HL-60 (cell line): ENCODE data around the gene SLC39A3.

Experiments used
- DNase-seq, 2 experiments: peaks; one replicate each; pipeline ENCODE4 v3.0.0-alpha.2; 2010 to 2020; ENCODE audit warnings: low read depth in 1 of 2, low spot score in 1 of 2
- H3K27ac ChIP-seq: fragments of 250-450 bp; sonication (Bioruptor Pico); replicated peaks from 2 replicates; pipeline ENCODE4 v1.5.1; 2020; ENCODE audit warnings: mild to moderate bottlenecking, moderate library complexity
- H3K27me3 ChIP-seq: fragments of 250-450 bp; sonication (Bioruptor Pico); 2 replicates; pipeline ENCODE4 v1.5.1; 2021; ENCODE audit warnings: mild to moderate bottlenecking, moderate library complexity; ENCODE audit not compliant: insufficient read depth, poor library complexity, severe bottlenecking
- H3K4me3 ChIP-seq: replicated peaks from 2 replicates; pipeline ENCODE4 v1.5.1; 2011; ENCODE audit warnings: mild to moderate bottlenecking, control low read depth, low read length; ENCODE audit not compliant: insufficient read depth
- GABPA ChIP-seq: IDR thresholded peaks from 2 replicates; pipeline ENCODE4 v1.6.1; 2012; ENCODE audit warnings: low read depth
- POLR2AphosphoS5 ChIP-seq: IDR thresholded peaks from 2 replicates; pipeline ENCODE4 v1.6.1; 2012; ENCODE audit warnings: low read depth
- REST ChIP-seq: IDR thresholded peaks from 2 replicates; pipeline ENCODE4 v1.6.1; 2012; ENCODE audit warnings: low read depth; ENCODE audit not compliant: insufficient replicate concordance
- SPI1 ChIP-seq: IDR thresholded peaks from 2 replicates; pipeline ENCODE4 v1.6.1; 2012; ENCODE audit warnings: low read depth, mild to moderate bottlenecking, borderline replicate concordance
- TF ChIP-seq, protein P1 (sequence below): IDR thresholded peaks from one replicate; pipeline ENCODE4 v1.5.1; 2011; ENCODE audit warnings: low read length, control low read depth, inconsistent platforms; ENCODE audit not compliant: insufficient read depth

The SLC39A3 gene

GRCh38 chr19:2774083-2774679 is 34.4 kb upstream of the SLC39A3 start:
- Histone ChIP-seq H3K27me3 (no peaks in the 10 kb centered on the region), H3K27ac (no peak overlapping the region), H3K4me3 (no peak overlapping the region)
- TF ChIP-seq REST: no peak
- no peak for DNase-seq

- no peak overlapping the region for H3K27ac ChIP-seq
Observed at GRCh38 chr19:2771786-2772674, 32.2 kb upstream of the SLC39A3 start.

DNA sequence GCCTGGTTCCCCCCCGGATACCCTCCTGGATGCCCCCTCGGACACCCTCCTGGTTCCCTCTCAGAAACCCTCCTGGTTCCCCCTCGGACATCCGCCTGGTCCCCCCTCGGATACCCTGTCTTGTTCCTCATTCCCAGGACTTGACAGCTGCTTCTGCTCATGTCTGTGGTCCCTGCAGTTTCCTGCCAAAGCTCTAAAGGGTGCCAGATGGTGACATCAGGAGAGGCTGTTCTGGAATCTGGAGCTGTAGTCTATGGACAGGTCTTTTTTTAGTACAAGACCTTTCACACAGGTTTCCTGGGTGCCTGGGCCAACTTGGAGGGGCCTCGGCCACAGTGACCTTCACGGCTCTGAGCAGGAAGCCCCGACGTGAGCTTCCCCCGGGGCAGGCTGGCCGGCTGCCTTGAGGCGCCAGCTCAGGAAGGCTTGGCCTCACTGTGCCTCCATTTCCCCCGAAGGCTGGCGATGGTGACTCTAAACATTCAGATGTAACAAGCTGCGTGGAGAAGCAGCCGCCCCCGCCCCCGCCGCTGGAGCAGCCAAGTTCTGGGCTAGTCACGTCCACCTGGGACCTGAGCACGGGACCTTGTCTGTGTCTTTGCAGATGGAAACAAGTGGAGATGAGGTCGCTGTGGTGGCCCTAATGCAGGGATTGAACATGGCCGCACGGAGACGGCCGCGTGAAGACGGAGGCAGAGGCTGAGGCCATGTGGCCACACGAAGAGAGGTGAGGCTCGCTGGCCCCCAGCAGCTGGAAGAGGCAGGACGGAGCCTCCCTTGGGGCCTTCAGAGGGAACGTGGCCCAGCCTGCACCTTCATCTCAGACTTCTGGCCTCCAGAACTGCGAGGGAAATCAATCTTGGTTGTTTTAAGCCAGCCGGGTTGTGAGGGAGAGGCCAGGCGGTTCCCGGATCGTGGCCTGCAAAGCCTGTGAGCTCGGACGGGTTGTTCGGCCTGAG is 30.5 kb upstream of the SLC39A3 start:
- no peak overlapping the region for H3K27ac ChIP-seq
- DNase-seq: peak in 1 of 2 experiments; percentile 63
- no peak overlapping the region for H3K4me3 ChIP-seq
- no peak; the same call in 1 of the 2 replicates for TF ChIP-seq POLR2AphosphoS5
- no peak for TF ChIP-seq GABPA
- H3K27me3 ChIP-seq: no peaks in the 10 kb centered on the region

More at GRCh38 chr19:2771786-2772674, 32.2 kb upstream of the SLC39A3 start:
- Histone ChIP-seq H3K27me3 (no peaks in the 10 kb centered on the region), H3K4me3 (no peak overlapping the region)
- TF ChIP-seq, protein P1, sequence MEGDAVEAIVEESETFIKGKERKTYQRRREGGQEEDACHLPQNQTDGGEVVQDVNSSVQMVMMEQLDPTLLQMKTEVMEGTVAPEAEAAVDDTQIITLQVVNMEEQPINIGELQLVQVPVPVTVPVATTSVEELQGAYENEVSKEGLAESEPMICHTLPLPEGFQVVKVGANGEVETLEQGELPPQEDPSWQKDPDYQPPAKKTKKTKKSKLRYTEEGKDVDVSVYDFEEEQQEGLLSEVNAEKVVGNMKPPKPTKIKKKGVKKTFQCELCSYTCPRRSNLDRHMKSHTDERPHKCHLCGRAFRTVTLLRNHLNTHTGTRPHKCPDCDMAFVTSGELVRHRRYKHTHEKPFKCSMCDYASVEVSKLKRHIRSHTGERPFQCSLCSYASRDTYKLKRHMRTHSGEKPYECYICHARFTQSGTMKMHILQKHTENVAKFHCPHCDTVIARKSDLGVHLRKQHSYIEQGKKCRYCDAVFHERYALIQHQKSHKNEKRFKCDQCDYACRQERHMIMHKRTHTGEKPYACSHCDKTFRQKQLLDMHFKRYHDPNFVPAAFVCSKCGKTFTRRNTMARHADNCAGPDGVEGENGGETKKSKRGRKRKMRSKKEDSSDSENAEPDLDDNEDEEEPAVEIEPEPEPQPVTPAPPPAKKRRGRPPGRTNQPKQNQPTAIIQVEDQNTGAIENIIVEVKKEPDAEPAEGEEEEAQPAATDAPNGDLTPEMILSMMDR: no peak
- TF ChIP-seq GABPA (no peak), REST (no peak), SPI1 (no peak), POLR2AphosphoS5 (no peak)
- DNase-seq: no peak

- TF ChIP-seq REST (no peak), GABPA (no peak), SPI1 (no peak), POLR2AphosphoS5 (no peak)
- TF ChIP-seq, protein P1: no peak
- no peak overlapping the region for H3K4me3 ChIP-seq
- no peak overlapping the region for H3K27ac ChIP-seq
- no peak for DNase-seq
- no peaks in the 10 kb centered on the region for H3K27me3 ChIP-seq
Observed at GRCh38 chr19:2769218-2769617, 29.4 kb upstream of the SLC39A3 start.
